Esophagus squamous epithelium (tissue), 5 donors: ENCODE data around the gene FARP2. TPM values are rescaled to one million over a fixed set of nuclear protein-coding genes. Genes with fewer than 3 reads are reported as not detected.
A peak's percentile ranks its signal among the peaks of the same experiment; 100 is the strongest.
"Not testable (repeated sequence)": the region's sequence is repeated elsewhere in the genome, so short reads cannot be mapped to it uniquely, and the experiment has no call there.

Experiments used
- DNase-seq: peaks from one replicate; lab custom pipeline; 2025; lab: John Stamatoyannopoulos, UW
- H3K27ac ChIP-seq, 4 donors: fragments of 200-600 bp; sonication (generic); one replicate each; pipeline ENCODE4 v1.5.1; 2016 to 2019; ENCODE audit warnings: mild to moderate bottlenecking in 1 of 4
- H3K27me3 ChIP-seq, 4 donors: fragments of 200-600 bp; sonication (generic); 1 replicate in 3 of 4; 2 replicates in 1 of 4; pipeline versions ENCODE4 v1.5.1 to v1.6.0; 2017 to 2021; ENCODE audit warnings: antibody characterized with exemption in 1 of 4
- H3K36me3 ChIP-seq, 3 donors: fragments of 200-600 bp; sonication (generic); one replicate each; pipeline ENCODE4 v1.5.1; 2016 to 2019
- H3K4me1 ChIP-seq, 3 donors: fragments of 200-600 bp; sonication (generic); one replicate each; pipeline ENCODE4 v1.5.1; 2017 to 2019
- H3K4me3 ChIP-seq, 4 donors: fragments of 200-600 bp; sonication (generic); 1 replicate in 3 of 4; 2 replicates in 1 of 4; pipeline ENCODE4 v1.5.1; 2016 to 2019; ENCODE audit warnings: mild to moderate bottlenecking in 2 of 4, moderate library complexity in 1 of 4
- H3K9me3 ChIP-seq, 3 donors: fragments of 200-600 bp; sonication (generic); one replicate each; pipeline ENCODE4 v1.5.1; 2016 to 2019
- CTCF ChIP-seq, 6 experiments: fragments of 450-650 bp in 4 of 6; fragments of 200-600 bp in 2 of 6; sonication (generic) in 2 of 6; IDR thresholded peaks; one replicate each; pipeline ENCODE4 v1.5.1; 2016 to 2019; ENCODE audit warnings: antibody characterized with exemption in 6 of 6, mild to moderate bottlenecking in 4 of 6, moderate library complexity in 4 of 6
- POLR2A ChIP-seq, 4 donors: fragments of 450-650 bp; IDR thresholded peaks; one replicate each; pipeline ENCODE4 v1.6.1; 2017; ENCODE audit warnings: antibody characterized with exemption in 4 of 4, mild to moderate bottlenecking in 4 of 4, moderate library complexity in 3 of 4
- WGBS, 2 donors: methylation state at CpG; one replicate each; pipeline ENCODE4 v1.1.5; 2018; 5-methylcytosine and 5-hydroxymethylcytosine counted together
- intact Hi-C: fragments of 100-400 bp; cut with DNase I; formaldehyde crosslinking; loops from one replicate; pipeline ENCODE4 v1.15.0; 2022
- total RNA-seq, 4 donors: library from RNA; depleted of rRNA; stranded (reverse); fragments of >200 nt; gene quantifications; one replicate each; pipeline ENCODE4 v1.1.0, GENCODE V29; 2016
- donor health status: DM: yes; HTN: yes; CAD: no.

The FARP2 gene
- total RNA-seq, 4 donors from 2014 or later, result 20.8 to 41.8 (median 37.1) TPM

GRCh38 chr2:241437179-241437578 lies 81.1 kb downstream of the FARP2 start:
- no peaks in the 10 kb centered on the region for H3K9me3 ChIP-seq
- H3K27ac ChIP-seq, result no peak overlapping the region
- no peaks in the 10 kb centered on the region for H3K27me3 ChIP-seq
- TF ChIP-seq CTCF (IDR thresholded peaks at IDR 0.05), result no peak
- no peak for TF ChIP-seq POLR2A (IDR thresholded peaks at IDR 0.05)
- no peak for DNase-seq
- H3K4me3 ChIP-seq, result no peak overlapping the region
- no peaks in the 10 kb centered on the region for H3K4me1 ChIP-seq
- WGBS, 2 donors, result 93 to 95% methylated on average over 2 of the region's 2 CpGs
- intact Hi-C loops, result no loop called here
- H3K36me3 ChIP-seq, result peaks cover 9 to 100% (median 28%) of the 10 kb centered on the region in 3 donors

- WGBS, 2 donors, result 82% methylated on average over 6 of the region's 14 CpGs; no CpG with 5 or more reads in 1 of the 2 donors
- Histone ChIP-seq H3K9me3 (no peaks in the 10 kb centered on the region), H3K27ac (no peak overlapping the region), H3K36me3 (peaks cover 16 to 96% (median 26%) of the 10 kb centered on the region in 3 donors), H3K4me3 (no peak overlapping the region), H3K27me3 (no peaks in the 10 kb centered on the region), H3K4me1 (no peaks in the 10 kb centered on the region)
- no peak for TF ChIP-seq CTCF (IDR thresholded peaks at IDR 0.05)
- no peak for TF ChIP-seq POLR2A (IDR thresholded peaks at IDR 0.05)
- intact Hi-C loops, result no loop called here
- DNase-seq, result no peak
These were observed 85.4 kb downstream of the FARP2 start for GRCh38 chr2:241441492-241441891.

GRCh38 chr2:241443486-241444223 lies 87.6 kb downstream of the FARP2 start:
- Histone ChIP-seq H3K4me3 (no peak overlapping the region), H3K4me1 (no peaks in the 10 kb centered on the region), H3K9me3 (no peaks in the 10 kb centered on the region), H3K36me3 (peaks cover 12 to 91% (median 16%) of the 10 kb centered on the region in 3 donors), H3K27ac (no peak overlapping the region), H3K27me3 (no peaks in the 10 kb centered on the region)
- intact Hi-C loops, result no loop called here
- 62 to 75% methylated on average over 6 of the region's 6 CpGs for WGBS, 2 donors
- DNase-seq, result peak; percentile 2
- TF ChIP-seq CTCF (IDR thresholded peaks at IDR 0.05) (no peak), POLR2A (IDR thresholded peaks at IDR 0.05) (no peak)

GRCh38 chr2:241445426-241445825 lies 89.3 kb downstream of the FARP2 start:
- Histone ChIP-seq H3K27me3 (no peaks in the 10 kb centered on the region), H3K4me1 (no peaks in the 10 kb centered on the region), H3K9me3 (no peaks in the 10 kb centered on the region), H3K36me3 (peaks cover 12 to 87% (median 16%) of the 10 kb centered on the region in 3 donors), H3K27ac (no peak overlapping the region), H3K4me3 (no peak overlapping the region)
- no peak for DNase-seq
- intact Hi-C loops, result no loop called here
- TF ChIP-seq POLR2A (IDR thresholded peaks at IDR 0.05), result no peak
- no peak for TF ChIP-seq CTCF (IDR thresholded peaks at IDR 0.05)
- whole genome bisulfite sequencing, 2 donors, result 75 to 84% methylated on average over 2 of the region's 2 CpGs

- WGBS, 2 donors, result 84 to 98% methylated on average over 7 of the region's 7 CpGs
- intact Hi-C loops, DNase-seq, H3K9me3 ChIP-seq, H3K4me3 ChIP-seq, H3K27ac ChIP-seq, H3K27me3 ChIP-seq, H3K4me1 ChIP-seq: not testable (repeated sequence)
- peaks cover 0 to 48% (median 6%) of the 10 kb centered on the region in 3 donors for H3K36me3 ChIP-seq
These were observed 94.0 kb downstream of the FARP2 start for GRCh38 chr2:241450092-241450491.
